HG02678 (cell line): Measurements from ENCODE around the gene TEX30.

Experiments
- ATAC-seq: cut with Tn5 transposase; IDR thresholded peaks from one replicate; pipeline ENCODE4 v1.9.1; 2021; ENCODE audit warnings: mild to moderate bottlenecking, moderate library complexity; ENCODE audit not compliant: unreplicated experiment

The TEX30 gene

GRCh38 chr13:102718746-102719145 is 54.8 kb downstream of the TEX30 start:
- no peak for ATAC-seq
